Testis (tissue), 2 donors: Measurements from ENCODE around the gene NTM.

Source experiments
- CTCF ChIP-seq, 3 experiments: fragments of 450-650 bp in 2 of 3; fragments of 200-600 bp in 1 of 3; sonication (generic) in 1 of 3; IDR thresholded peaks; one replicate each; pipeline ENCODE4 v1.5.1; 2016 to 2019; ENCODE audit warnings: antibody characterized with exemption in 3 of 3, mild to moderate bottlenecking in 2 of 3, moderate library complexity in 1 of 3
- POLR2A ChIP-seq: fragments of 450-650 bp; IDR thresholded peaks from one replicate; pipeline ENCODE4 v1.6.1; 2017; ENCODE audit warnings: antibody characterized with exemption, mild to moderate bottlenecking, moderate library complexity

GRCh38 chr11:131681920-131682319, 311.5 kb downstream of the NTM start:
- no peak for TF ChIP-seq CTCF (IDR thresholded peaks at IDR 0.05)
- no peak for TF ChIP-seq POLR2A
